ENCODE measurements around the gene FGFR3. TPM values are rescaled to one million over a fixed set of nuclear protein-coding genes. Genes with fewer than 3 reads are reported as not detected.

Gene FGFR3
- total RNA-seq, 4 donors from 2014 or later: 56.2 to 209 (median 110) TPM

- Histone ChIP-seq H3K27me3 (no peaks in the 10 kb centered on the region), H3K27ac (no peak overlapping the region), H3K4me1 (peaks cover 0 to 22% (median 12%) of the 10 kb centered on the region in 4 donors), H3K4me3 (no peak overlapping the region), H3K36me3 (no peaks in the 10 kb centered on the region), H3K9me3 (no peaks in the 10 kb centered on the region)
- intact Hi-C loops (cut with DNase I; ENCODE audit: low total_unique reads): no loop called here
- in situ Hi-C loops (cut with MboI; ENCODE audit: low pct_ligation_motif_present in 1 of 4, low pct_unique_long_range_greater_than_20kb in 1 of 4, low sequenced_read_pairs in 3 of 4): loop anchor here in 1 of 4 donors (10.0 kb wide), 1 partner anchor 62 kb away; no protein-coding TSS in a partner anchor
- TF ChIP-seq POLR2AphosphoS5 (IDR thresholded peaks at IDR 0.05) (no peak), EP300 (IDR thresholded peaks at IDR 0.05; ENCODE audit: low read depth) (no peak), CTCF (IDR thresholded peaks at IDR 0.05) (no peak), POLR2A (IDR thresholded peaks at IDR 0.05) (no peak)
- whole genome bisulfite sequencing, 2 donors (ENCODE audit: low coverage in 1 of 2): 70% methylated on average over 8 of the region's 10 CpGs; no CpG with 5 or more reads in 1 of the 2 donors
- DNase-seq: no peak
Observed at GRCh38 chr4:1753294-1753696, 39.8 kb upstream of the FGFR3 start.

GRCh38 chr4:1753697-1754311, 39.3 kb upstream of the FGFR3 start:
- in situ Hi-C loops (cut with MboI; ENCODE audit: low pct_ligation_motif_present in 1 of 4, low pct_unique_long_range_greater_than_20kb in 1 of 4, low sequenced_read_pairs in 3 of 4): loop anchor here in 1 of 4 donors (10.0 kb wide), 1 partner anchor 61 kb away; no protein-coding TSS in a partner anchor
- no peak overlapping the region for H3K4me3 ChIP-seq
- no peaks in the 10 kb centered on the region for H3K36me3 ChIP-seq
- peaks cover 0 to 16% (median 10%) of the 10 kb centered on the region in 4 donors for H3K4me1 ChIP-seq
- no peak overlapping the region for H3K27ac ChIP-seq
- no peaks in the 10 kb centered on the region for H3K9me3 ChIP-seq
- DNase-seq: no peak
- intact Hi-C loops (cut with DNase I; ENCODE audit: low total_unique reads): no loop called here
- no peaks in the 10 kb centered on the region for H3K27me3 ChIP-seq
- WGBS, 2 donors (ENCODE audit: low coverage in 1 of 2): 85% methylated on average over 15 of the region's 15 CpGs; no CpG with 5 or more reads in 1 of the 2 donors
- TF ChIP-seq POLR2A (IDR thresholded peaks at IDR 0.05): no peak
- TF ChIP-seq CTCF (IDR thresholded peaks at IDR 0.05): no peak
- TF ChIP-seq POLR2AphosphoS5 (IDR thresholded peaks at IDR 0.05): no peak
- no peak for TF ChIP-seq EP300 (IDR thresholded peaks at IDR 0.05; ENCODE audit: low read depth)

- intact Hi-C loops (cut with DNase I; ENCODE audit: low total_unique reads) (no loop called here), in situ Hi-C loops (cut with MboI; ENCODE audit: low pct_ligation_motif_present in 1 of 4, low pct_unique_long_range_greater_than_20kb in 1 of 4, low sequenced_read_pairs in 3 of 4) (loop anchor here in 1 of 4 donors (10.0 kb wide), 1 partner anchor 60 kb away; no protein-coding TSS in a partner anchor)
- H3K4me3 ChIP-seq: no peak overlapping the region
- no peaks in the 10 kb centered on the region for H3K9me3 ChIP-seq
- H3K27me3 ChIP-seq: no peaks in the 10 kb centered on the region
- no peaks in the 10 kb centered on the region for H3K36me3 ChIP-seq
- WGBS, 2 donors (ENCODE audit: low coverage in 1 of 2): 65% methylated on average over 4 of the region's 5 CpGs; no CpG with 5 or more reads in 1 of the 2 donors
- H3K27ac ChIP-seq: no peak overlapping the region
- H3K4me1 ChIP-seq: peaks cover 0 to 16% (median 10%) of the 10 kb centered on the region in 4 donors
- DNase-seq: no peak
- TF ChIP-seq POLR2A (IDR thresholded peaks at IDR 0.05) (no peak), EP300 (IDR thresholded peaks at IDR 0.05; ENCODE audit: low read depth) (no peak), POLR2AphosphoS5 (IDR thresholded peaks at IDR 0.05) (no peak), CTCF (IDR thresholded peaks at IDR 0.05) (no peak)
Observed at GRCh38 chr4:1754336-1754735, 38.8 kb upstream of the FGFR3 start.

- Histone ChIP-seq H3K27me3 (no peaks in the 10 kb centered on the region), H3K9me3 (no peaks in the 10 kb centered on the region), H3K4me1 (peaks cover 0 to 16% (median 10%) of the 10 kb centered on the region in 4 donors), H3K27ac (no peak overlapping the region), H3K36me3 (no peaks in the 10 kb centered on the region), H3K4me3 (no peak overlapping the region)
- in situ Hi-C loops (cut with MboI; ENCODE audit: low pct_ligation_motif_present in 1 of 4, low pct_unique_long_range_greater_than_20kb in 1 of 4, low sequenced_read_pairs in 3 of 4) (loop anchor here in 1 of 4 donors (10.0 kb wide), 1 partner anchor 60 kb away; no protein-coding TSS in a partner anchor), intact Hi-C loops (cut with DNase I; ENCODE audit: low total_unique reads) (no loop called here)
- TF ChIP-seq POLR2AphosphoS5 (IDR thresholded peaks at IDR 0.05) (no peak), CTCF (IDR thresholded peaks at IDR 0.05) (no peak), POLR2A (IDR thresholded peaks at IDR 0.05) (no peak), EP300 (IDR thresholded peaks at IDR 0.05; ENCODE audit: low read depth) (no peak)
- WGBS, 2 donors (ENCODE audit: low coverage in 1 of 2): 91% methylated on average over 16 of the region's 17 CpGs; no CpG with 5 or more reads in 1 of the 2 donors
- DNase-seq: no peak
Observed at GRCh38 chr4:1755297-1755696, 37.8 kb upstream of the FGFR3 start.
